ES-I3 (cell line): ENCODE data around the gene COBL.
"Not testable (repeated sequence)": the region's sequence is repeated elsewhere in the genome, so short reads cannot be mapped to it uniquely, and the experiment has no call there.

Source experiments
- H3K36me3 ChIP-seq: 2 replicates; pipeline ENCODE4 v1.6.1; 2013; ENCODE audit warnings: mild to moderate bottlenecking, low read length, control low read depth, moderate library complexity; ENCODE audit not compliant: insufficient read depth
- H3K4me1 ChIP-seq: 2 replicates; pipeline ENCODE4 v1.6.1; 2013; ENCODE audit warnings: mild to moderate bottlenecking, control low read depth, low read length; ENCODE audit not compliant: insufficient read depth
- H3K9ac ChIP-seq: 2 replicates; pipeline ENCODE4 v1.6.1; 2013; ENCODE audit warnings: low read depth, mild to moderate bottlenecking, low read length, moderate library complexity
- H3K9me3 ChIP-seq: 2 replicates; pipeline ENCODE4 v1.6.1; 2013; ENCODE audit warnings: mild to moderate bottlenecking, low read length, moderate library complexity; ENCODE audit not compliant: control insufficient read depth, insufficient read depth

The COBL gene

DNA sequence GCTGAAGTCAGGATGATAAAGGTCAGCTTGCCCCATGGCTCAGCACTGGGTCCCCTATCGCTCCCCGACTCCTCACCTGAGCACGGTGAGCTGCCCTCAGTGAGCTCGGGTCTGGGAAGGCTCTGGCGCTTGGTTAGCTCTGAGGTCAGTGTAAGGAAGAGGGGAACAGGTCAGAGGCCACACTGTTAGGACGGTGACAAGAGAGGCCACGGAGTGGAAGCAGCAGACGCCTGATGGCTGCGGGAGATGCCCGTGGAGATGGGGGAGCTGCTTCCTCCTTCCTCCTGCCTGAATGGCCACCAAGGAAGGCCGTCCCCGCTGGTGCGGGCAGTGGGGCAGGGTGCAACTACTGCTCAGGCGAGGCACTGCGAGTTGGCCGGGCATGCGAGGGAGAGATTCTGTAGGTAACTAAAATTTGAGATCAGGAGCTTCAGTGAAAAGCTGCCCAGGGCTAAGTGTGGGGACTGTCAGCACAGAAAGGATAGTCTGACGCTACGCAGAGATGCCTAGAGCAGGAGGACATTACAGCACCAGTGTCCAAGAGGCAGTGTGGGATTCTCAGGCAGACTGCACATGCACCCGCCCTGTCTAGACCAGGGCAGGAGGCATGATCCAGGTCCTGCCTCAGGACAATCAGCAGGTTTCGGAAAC lies 302.6 kb downstream of the COBL start:
- H3K4me1 ChIP-seq, result no peaks in the 10 kb centered on the region
- H3K9me3 ChIP-seq, result no peaks in the 10 kb centered on the region
- H3K9ac ChIP-seq, result no peak overlapping the region
- no peaks in the 10 kb centered on the region for H3K36me3 ChIP-seq

DNA sequence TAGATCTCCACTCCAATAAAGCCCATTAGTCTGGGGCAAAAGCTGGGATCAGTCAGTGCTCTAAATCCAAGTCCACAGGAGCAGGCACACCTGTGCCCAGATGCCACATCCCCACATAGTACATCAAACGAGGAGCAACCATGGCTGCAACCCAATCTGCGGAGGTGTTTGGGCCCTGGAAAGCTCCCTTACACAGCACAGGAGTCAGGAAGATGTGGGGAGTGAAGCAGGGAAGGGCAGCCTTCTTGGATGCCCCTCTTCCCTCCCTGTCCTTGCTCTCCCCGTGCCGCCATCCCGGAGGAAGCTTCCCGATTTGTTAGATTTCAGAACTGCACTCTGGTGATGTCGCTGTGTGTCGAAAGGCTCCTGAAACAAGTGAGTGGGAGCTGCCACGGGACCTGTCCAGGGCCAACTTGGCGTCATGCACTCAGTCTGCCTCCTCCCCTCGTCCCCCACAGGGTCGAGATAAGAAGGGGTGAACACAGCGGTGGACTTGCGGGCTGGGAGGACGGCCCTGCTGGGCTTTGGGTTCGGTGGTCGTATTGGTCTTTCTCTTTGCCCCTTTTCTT lies 303.3 kb downstream of the COBL start:
- H3K4me1 ChIP-seq, result no peaks in the 10 kb centered on the region
- no peaks in the 10 kb centered on the region for H3K36me3 ChIP-seq
- H3K9me3 ChIP-seq, result no peaks in the 10 kb centered on the region
- no peak overlapping the region for H3K9ac ChIP-seq

DNA sequence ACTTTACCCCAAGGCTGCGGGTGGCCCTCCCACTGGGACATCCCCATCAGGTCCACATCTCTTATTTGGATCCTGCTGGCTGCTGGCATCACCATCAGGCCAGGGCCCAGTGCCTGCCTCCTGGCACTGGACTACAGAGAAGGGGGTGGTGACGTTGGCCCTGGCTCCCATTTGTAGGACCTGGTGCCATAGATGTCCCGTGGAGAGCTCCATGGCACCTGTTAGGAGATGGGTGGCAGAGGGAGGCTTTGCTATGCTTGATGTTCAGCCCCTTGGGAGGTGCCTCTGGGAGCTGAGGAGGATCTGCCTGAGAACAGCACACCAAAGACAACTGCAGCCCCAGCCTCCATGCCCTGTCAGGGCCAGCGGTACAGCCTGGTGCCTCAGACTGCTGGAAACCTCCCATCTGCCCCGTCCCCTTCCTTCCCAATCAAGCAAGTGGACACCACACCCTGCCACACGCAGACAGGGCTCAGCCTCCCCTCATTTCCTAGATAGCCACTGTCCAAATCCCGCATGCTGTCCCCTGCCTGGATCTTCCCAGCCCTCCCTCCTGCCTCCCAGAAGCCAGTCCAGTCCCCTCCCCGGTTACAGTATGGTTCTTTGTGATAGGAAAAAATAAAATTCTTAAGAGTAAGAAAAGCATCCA lies 303.9 kb downstream of the COBL start:
- Histone ChIP-seq H3K4me1 (no peaks in the 10 kb centered on the region), H3K9me3 (no peaks in the 10 kb centered on the region), H3K36me3 (no peaks in the 10 kb centered on the region), H3K9ac (no peak overlapping the region)

DNA sequence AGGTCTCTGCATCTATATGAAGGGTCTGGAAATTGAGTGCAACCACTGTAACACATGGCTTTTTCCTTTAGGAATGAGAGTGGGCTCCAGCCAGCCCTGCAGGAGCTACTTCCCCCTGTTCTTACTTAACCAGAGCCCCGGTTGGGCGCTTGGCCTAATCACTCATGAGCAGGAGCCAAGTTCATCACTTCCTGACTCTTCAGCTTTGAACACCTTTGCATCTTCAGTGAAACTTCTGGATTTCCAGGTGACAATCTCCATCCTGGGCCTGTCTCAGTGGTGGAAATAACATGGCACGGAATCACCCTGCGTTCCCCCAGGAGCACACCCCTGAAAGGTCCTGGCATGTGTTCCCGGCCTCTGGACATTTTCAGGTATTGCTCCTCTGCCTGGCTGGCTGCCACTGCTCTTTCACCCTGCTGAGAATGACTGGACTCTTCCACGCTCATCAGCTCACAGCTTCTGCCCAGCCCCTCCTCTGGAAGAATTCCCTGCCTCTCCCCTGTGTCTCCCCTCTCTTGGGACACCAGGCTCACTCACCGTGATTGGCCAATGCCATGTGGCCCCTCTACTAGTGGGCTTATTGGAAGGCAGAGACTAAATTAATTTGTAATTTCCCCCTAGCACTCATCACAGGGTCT lies 304.8 kb downstream of the COBL start:
- Histone ChIP-seq H3K36me3 (no peaks in the 10 kb centered on the region), H3K9me3 (no peaks in the 10 kb centered on the region), H3K4me1 (no peaks in the 10 kb centered on the region), H3K9ac (no peak overlapping the region)

DNA sequence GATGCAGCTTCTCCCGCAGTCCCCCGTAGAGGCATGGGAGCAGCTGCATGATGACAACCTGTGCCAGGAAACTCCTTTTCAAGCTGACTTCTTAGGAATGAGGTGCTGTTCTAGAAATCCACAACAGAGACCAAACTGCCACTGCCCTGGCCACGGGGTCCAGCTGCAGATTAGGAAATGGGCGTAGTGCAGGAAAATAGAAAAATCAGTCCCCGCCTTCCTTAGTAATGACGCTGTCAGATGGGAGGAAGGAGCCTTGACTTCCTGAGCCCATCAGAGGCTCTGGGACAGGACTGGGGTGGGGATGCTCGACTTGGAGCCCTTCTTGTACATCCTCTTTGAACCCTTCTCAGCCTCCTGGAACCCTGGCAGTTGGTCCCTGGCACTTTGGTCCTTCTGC lies 306.1 kb downstream of the COBL start:
- H3K36me3 ChIP-seq, result no peaks in the 10 kb centered on the region
- no peaks in the 10 kb centered on the region for H3K4me1 ChIP-seq
- no peaks in the 10 kb centered on the region for H3K9me3 ChIP-seq
- H3K9ac ChIP-seq, result no peak overlapping the region

DNA sequence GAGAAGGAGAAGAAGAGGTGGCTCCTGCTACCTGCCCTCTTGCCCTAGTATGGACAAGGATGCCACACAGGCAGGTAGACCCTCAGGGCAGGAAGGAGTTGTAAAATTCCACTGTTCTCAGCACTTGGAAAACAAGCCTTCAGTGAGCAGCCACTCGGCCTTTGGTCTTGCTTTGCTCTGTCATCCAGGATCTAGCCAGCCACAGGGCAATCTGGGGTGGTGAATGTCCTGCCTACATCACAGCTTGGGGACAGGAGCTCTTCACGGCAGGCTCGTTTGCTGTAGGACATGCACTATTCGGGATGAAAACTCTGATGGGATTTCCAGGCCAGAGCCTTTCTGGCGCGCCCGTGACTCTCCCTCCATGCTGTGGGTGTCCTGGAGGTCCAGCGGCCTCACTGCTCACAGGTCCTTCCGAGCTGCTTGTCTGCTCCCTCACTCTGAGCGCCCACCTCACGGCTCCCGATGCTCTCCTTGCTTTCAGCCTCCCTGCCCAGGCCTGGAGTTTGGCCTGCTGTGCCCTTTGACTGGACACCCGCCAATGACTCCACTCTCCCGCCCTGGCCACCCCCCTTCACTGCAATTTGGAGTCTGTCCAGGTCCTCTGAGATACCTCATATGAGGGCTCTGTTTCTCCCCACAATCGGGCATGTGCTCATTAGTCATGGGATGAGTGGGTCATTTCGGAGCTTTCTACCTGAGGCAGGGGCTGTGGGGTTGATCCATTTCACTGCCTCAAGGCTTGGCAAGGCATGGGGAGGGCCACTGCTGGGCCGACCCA lies 306.7 kb downstream of the COBL start:
- H3K9me3 ChIP-seq, result no peaks in the 10 kb centered on the region
- no peaks in the 10 kb centered on the region for H3K36me3 ChIP-seq
- H3K4me1 ChIP-seq, result no peaks in the 10 kb centered on the region
- no peak overlapping the region for H3K9ac ChIP-seq

DNA sequence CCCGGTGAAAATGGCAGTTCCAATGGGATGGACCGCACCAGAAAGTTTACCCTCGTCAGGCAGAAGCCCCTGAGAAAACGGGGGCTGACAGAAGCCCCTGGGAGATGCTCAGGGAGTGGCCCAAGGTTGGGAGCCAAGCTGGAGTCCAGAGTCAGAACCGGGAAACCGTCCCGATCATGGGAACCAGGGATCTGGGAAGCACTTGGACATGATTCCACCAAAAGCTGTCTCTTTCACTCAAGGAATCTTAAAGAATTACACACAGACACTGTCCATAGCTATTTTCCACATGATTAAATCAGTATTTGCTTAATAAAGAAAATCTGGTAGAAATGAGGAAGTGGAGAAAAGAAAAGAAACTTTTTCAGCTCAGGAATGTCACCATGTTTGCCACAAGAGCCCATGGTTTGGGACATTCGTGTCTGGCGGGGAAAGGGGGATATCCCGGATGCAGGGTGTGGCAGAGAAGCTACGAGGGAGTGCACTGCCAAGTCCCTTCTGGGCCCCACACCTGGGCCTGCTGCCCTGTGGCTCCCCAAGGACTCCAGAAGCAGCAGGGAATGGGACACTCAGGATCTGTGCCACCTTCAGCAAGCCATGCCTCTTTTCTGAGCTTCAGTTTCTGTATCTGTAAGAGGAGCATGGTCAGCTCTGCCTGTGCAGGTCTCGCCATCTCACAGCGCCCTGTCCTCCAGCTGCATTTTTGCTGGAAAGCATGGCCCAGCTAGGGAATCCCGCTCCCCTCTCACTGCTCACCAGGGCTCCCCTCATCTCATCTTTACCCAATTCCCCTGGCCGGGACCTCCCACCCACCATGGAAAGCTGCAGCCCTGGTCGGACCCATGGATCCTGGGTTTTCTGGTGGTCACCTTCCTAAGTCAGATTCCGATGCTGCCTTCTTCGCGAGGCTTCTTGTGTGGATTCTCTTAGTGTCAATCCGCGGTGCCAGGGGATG lies 308.8 kb downstream of the COBL start:
- Histone ChIP-seq H3K36me3 (no peaks in the 10 kb centered on the region), H3K9ac (no peak overlapping the region), H3K9me3 (no peaks in the 10 kb centered on the region), H3K4me1 (no peaks in the 10 kb centered on the region)

DNA sequence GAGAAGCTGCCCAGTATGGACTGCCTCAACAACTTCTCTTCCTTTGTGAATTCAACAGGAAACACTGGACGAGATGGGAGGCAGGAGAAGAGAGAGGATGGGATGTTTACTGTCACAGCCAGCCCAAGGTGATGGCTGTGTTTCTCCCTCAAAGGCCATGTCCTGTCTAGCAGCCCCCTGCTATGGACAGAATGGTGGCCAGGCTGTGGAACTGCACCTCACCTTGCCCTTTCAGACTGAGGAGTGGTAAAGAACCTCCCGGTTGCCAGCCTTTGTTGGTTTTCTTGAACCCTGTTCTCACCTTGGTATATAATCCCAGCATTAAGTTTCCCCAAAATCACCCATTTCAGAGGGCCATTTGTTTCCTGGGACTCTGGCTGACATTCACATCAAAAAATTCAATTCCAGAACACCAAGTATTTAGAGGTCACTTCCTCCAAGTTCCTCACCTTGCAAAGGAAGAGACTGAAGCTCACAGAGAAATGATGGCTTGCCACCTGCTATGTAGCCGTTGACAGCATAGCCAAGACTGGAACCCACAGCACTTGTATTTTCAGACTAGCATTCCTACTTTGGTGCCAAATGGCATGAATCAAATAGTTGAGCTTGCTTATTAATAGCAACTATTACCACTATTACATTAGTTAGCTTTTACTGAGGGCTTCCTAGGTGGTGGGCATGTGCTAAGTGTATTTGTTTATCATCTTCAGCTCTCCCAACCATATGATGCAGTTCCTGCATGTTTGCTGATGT lies 309.9 kb downstream of the COBL start:
- Histone ChIP-seq H3K36me3 (no peaks in the 10 kb centered on the region), H3K9ac (no peak overlapping the region), H3K4me1 (no peaks in the 10 kb centered on the region)

DNA sequence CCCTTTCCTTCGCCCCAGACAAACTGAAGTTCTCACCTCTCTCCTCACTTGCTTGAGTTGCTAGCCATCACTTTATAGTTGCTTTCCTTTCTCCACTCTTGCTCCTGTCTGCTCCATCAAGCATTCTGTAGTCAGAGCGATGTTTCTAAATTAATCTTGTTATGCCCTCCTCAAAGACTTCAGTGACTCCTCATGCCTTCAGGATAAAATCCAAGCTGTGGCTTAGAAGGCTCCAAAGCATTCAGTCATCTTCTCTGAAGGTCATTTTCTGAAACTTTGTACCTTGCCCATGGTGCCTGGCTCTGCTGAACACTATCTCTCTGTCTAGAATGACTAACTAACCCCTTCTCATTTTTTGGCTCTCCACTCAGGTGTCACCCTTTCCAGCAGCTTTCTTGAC lies 311.5 kb downstream of the COBL start:
- Histone ChIP-seq H3K4me1 (no peaks in the 10 kb centered on the region), H3K36me3 (no peaks in the 10 kb centered on the region), H3K9me3 (no peaks in the 10 kb centered on the region), H3K9ac (no peak overlapping the region)

More for the DNA sequence above, 309.9 kb downstream of the COBL start:
- H3K9me3 ChIP-seq, result no peaks in the 10 kb centered on the region

DNA sequence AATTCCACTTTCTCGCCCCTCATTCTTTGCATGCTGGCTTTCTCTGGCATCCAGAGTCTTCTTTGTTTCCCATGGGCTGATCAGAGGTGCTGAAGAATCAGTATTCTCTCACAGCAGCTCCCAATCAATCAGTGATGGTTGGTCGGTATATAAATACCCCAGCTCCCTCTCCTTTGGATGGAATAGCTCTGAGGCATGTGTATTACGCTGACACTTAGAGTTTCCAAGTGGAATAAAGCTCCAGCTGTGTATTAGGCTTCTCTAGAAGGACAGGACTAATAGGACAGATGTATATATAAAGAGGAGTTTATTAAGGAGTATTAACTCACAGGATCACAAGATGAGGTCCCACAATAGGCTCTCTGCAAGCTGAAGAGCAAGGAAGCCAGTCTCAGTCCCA lies 315.7 kb downstream of the COBL start:
- no peaks in the 10 kb centered on the region for H3K36me3 ChIP-seq
- no peaks in the 10 kb centered on the region for H3K4me1 ChIP-seq
- H3K9me3 ChIP-seq, result no peaks in the 10 kb centered on the region
- H3K9ac ChIP-seq, result no peak overlapping the region

DNA sequence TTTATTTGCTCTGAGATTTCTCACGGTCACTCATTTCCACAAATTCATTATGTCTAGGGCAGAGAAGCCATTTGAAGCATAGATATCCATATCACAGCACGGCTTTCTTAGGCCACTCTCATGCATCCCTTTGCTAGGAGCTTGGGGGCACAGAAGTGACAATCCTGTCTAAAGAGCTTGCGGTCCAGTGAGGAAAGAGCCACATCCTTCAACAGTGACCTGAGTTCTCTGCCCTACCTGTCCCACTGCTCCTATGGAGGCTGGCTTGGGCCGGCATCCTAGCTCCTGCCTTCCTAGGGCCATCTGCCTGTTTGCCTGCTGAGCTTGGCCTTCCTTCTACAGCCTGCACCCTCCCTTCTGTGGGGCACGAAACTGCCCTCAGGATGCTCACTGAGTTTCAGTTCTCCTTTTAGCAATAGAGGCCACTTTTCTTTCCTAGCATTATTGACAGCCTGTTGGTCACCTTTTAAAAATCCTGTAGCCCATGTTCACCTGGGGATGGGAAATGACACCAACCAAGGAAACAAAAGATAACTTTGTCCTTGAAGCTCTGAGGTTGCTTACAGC lies 321.8 kb downstream of the COBL start:
- no peak overlapping the region for H3K9ac ChIP-seq
- no peaks in the 10 kb centered on the region for H3K36me3 ChIP-seq
- no peaks in the 10 kb centered on the region for H3K9me3 ChIP-seq
- H3K4me1 ChIP-seq, result no peaks in the 10 kb centered on the region

DNA sequence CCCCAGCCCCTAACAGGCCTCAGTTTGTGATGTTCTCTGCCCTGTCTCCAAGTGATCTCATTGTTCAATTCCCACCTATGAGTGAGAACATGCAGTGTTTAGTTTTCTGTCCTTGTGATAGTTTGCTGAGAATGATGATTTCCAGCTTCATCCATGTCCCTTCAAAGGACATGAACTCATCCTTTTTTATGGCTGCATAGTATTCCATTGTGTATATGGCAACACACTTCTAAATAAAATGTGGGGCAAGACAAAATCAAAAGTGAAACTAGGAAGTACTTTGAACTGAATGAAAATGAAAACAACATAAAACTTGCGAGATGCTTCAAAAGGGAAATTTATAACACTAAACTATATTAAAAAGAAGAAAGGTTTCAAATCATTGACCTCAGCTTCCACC lies 326.4 kb downstream of the COBL start:
- not testable (repeated sequence) for H3K9me3 ChIP-seq, H3K9ac ChIP-seq, H3K36me3 ChIP-seq, H3K4me1 ChIP-seq

DNA sequence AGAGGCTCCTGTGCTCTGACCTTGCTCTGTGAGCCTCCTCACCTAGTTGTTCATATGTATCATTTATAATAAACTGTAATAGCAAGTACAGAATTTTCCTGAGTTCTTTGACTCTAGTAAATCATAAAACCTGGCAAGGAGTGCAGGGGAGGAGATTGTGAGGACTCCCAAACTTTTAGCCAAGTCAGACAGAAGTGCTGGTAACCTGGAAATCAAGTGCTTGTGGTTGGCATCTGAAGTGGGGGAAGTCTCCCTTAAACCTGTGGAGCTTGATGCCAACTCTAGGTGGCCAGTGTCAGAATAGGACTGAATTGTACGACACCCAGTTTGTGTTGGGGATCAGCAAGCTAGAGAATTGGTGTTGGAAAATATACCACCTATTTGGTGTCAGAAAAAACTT lies 327.6 kb downstream of the COBL start:
- Histone ChIP-seq H3K9ac (no peak overlapping the region), H3K4me1 (peaks cover 3% of the 10 kb centered on the region; the same call in 1 of the 2 replicates), H3K36me3 (no peaks in the 10 kb centered on the region), H3K9me3 (no peaks in the 10 kb centered on the region)
